MM.1S (cell line): Measurements from ENCODE around the gene STEAP1.

Source experiments
- CTCF ChIP-seq: fragments of 300-600 bp; sonication (generic); IDR thresholded peaks from 2 replicates; pipeline ENCODE4 v1.5.1; 2016; ENCODE audit warnings: antibody characterized with exemption, low read length, mixed read lengths
- EZH2phosphoT487 ChIP-seq: fragments of 300-600 bp; sonication (generic); IDR thresholded peaks from 2 replicates; pipeline ENCODE4 v1.6.1; 2018; ENCODE audit warnings: antibody characterized with exemption, low read length

DNA sequence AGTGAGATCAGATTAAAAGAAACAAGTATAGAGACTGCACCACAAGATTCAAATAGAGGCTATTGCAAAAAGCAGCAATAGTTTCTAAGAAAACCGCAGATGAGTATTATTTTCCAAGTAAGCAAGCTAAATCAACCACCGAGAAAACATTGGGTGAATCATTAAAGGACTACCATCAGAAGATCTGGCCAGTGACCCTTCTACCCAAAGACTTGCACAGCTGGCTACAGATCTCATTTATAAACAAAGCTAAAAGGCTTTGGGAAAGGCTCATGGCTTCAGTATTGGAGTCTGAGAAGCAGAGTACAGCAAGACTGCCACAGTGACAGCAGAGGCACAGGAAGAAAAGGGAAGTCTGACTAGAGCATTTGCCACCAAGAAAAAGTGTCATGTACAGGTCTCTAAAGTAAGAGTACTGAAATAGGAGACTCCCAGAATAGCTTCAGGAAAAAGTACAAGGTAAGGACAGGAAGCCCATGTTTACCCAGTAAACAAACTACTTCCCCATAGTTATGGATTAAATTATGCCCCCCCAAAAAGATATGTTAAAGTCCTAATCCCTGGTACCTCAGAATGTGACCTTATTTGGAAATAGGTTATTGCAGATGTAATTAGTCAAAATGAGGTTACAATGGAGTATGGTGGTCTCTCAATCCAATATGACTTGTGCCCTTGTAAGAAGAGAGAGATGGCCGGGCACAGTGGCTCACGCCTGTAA, 19.0 kb downstream of the STEAP1 start:
- TF ChIP-seq CTCF = no peak
- no peak for TF ChIP-seq EZH2phosphoT487
